Kidney (tissue), 14 donors: Measurements from ENCODE around the gene WDR73. TPM values are rescaled to one million over a fixed set of nuclear protein-coding genes. Genes with fewer than 3 reads are reported as not detected.

Experiments
- DNase-seq, 5 donors: peaks; one replicate each; pipeline ENCODE4 v3.0.0-alpha.2; 2013 to 2020
- FAIRE-seq: peaks from 2 replicates; lab custom pipeline; 2012; peaks lifted over from hg19 to GRCh38; lab: Jason Lieb, UNC
- H3K27ac ChIP-seq, 2 donors: one replicate each; pipeline ENCODE4 v1.7.0; 2013; ENCODE audit warnings: low read depth in 2 of 2, low read length in 2 of 2, inconsistent platforms in 1 of 2
- H3K27me3 ChIP-seq: one replicate; pipeline ENCODE4 v1.7.1; 2013; ENCODE audit warnings: low read length, inconsistent platforms; ENCODE audit not compliant: control insufficient read depth, insufficient read depth
- H3K36me3 ChIP-seq, 3 donors: one replicate each; pipeline versions ENCODE4 v1.7.0 to v1.7.1; 2013; ENCODE audit warnings: low read length in 3 of 3, control low read depth in 1 of 3, inconsistent platforms in 1 of 3; ENCODE audit not compliant: insufficient read depth in 3 of 3, control insufficient read depth in 2 of 3
- H3K4me1 ChIP-seq, 3 donors: one replicate each; pipeline versions ENCODE4 v1.7.0 to v1.7.1; 2013; ENCODE audit warnings: low read length in 3 of 3, inconsistent platforms in 1 of 3, low read depth in 1 of 3; ENCODE audit not compliant: control insufficient read depth in 2 of 3, insufficient read depth in 2 of 3
- H3K4me3 ChIP-seq, 3 donors: one replicate each; pipeline versions ENCODE4 v1.7.0 to v1.8.1; 2013; ENCODE audit warnings: low read length in 3 of 3, control low read depth in 1 of 3, inconsistent platforms in 1 of 3
- H3K9ac ChIP-seq, 3 donors: one replicate each; pipeline versions ENCODE4 v1.7.0 to v1.7.1; 2013; ENCODE audit warnings: low read length in 3 of 3, control low read depth in 1 of 3, inconsistent platforms in 1 of 3
- H3K9me3 ChIP-seq, 3 donors: one replicate each; pipeline versions ENCODE4 v1.7.0 to v1.7.1; 2013; ENCODE audit warnings: low read length in 3 of 3, control low read depth in 1 of 3, inconsistent platforms in 1 of 3; ENCODE audit not compliant: control insufficient read depth in 2 of 3, insufficient read depth in 1 of 3
- CTCF ChIP-seq: IDR thresholded peaks from 3 replicates; pipeline ENCODE4 v1.5.1; 2012; ENCODE audit warnings: mild to moderate bottlenecking, moderate library complexity, borderline replicate concordance; ENCODE audit not compliant: insufficient read depth; ENCODE audit errors: extremely low read depth
- intact Hi-C: fragments of 100-400 bp; cut with DNase I; formaldehyde crosslinking; loops from one replicate; pipeline ENCODE4 v1.11.1; 2022
- polyA plus RNA-seq: library from polyadenylated mRNA; stranded (reverse); fragments of 350-450 nt; fragmentation: Illumina TruSeq; extraction: RNeasy Lipid Tissue Mini Kit (QIAGEN cat#74804); gene quantifications from one replicate; pipeline ENCODE4 v1.2.3, GENCODE V29; 2014; ENCODE audit warnings: low read depth, low replicate concordance; ENCODE audit not compliant: insufficient read depth
- total RNA-seq: library from RNA; stranded (reverse); fragmentation: NEBNext Ultra II Directional; extraction: Animal tissue kit (Norgen Biotek cat#: 25700); gene quantifications from one replicate; pipeline ENCODE4 v1.2.1, GENCODE V29; 2021
- donor health status: control.
- donor health status: control.
- donor health status: control.
- donor health status: control.
- donor health status: control.
- donor health status: DM: yes; HTN: yes; CAD: no.
- donor health status: Normal renal cell carcinoma (clear cell type).

Gene WDR73
- total and polyA plus RNA-seq, 2 donors from 2014 or later: 26.2 to 39.2 TPM

GRCh38 chr15:84657748-84658079, 3.6 kb upstream of the WDR73 start:
- peaks cover 0 to 26% (median 11%) of the 10 kb centered on the region in 3 donors for H3K4me1 ChIP-seq
- FAIRE-seq: no peak
- TF ChIP-seq CTCF: no peak

GRCh38 chr15:84656972-84657371, 2.9 kb upstream of the WDR73 start:
- Histone ChIP-seq H3K9ac (no peak overlapping the region), H3K4me1 (peaks cover 0 to 32% (median 11%) of the 10 kb centered on the region in 3 donors), H3K4me3 (no peak overlapping the region), H3K27me3 (no peaks in the 10 kb centered on the region), H3K27ac (no peak overlapping the region), H3K36me3 (peaks cover 0 to 4% (median 2%) of the 10 kb centered on the region in 3 donors), H3K9me3 (no peaks in the 10 kb centered on the region)
- no peak for DNase-seq
- FAIRE-seq: no peak
- TF ChIP-seq CTCF: no peak
- intact Hi-C loops: no loop called here

More at GRCh38 chr15:84657748-84658079, 3.6 kb upstream of the WDR73 start:
- Histone ChIP-seq H3K27me3 (no peaks in the 10 kb centered on the region), H3K36me3 (no peaks in the 10 kb centered on the region), H3K4me3 (peak overlapping the region; percentile 26 to 61 (median 50)), H3K9me3 (no peaks in the 10 kb centered on the region), H3K27ac (peak overlapping the region; percentile 47 to 69), H3K9ac (peak overlapping the region in 2 of 3 donors; percentile 11 to 63)
- intact Hi-C loops: no loop called here
- no peak for DNase-seq

GRCh38 chr15:84654689-84655453, 788 bp upstream of the WDR73 start:
- TF ChIP-seq CTCF: peak; percentile 69
- intact Hi-C loops: no loop called here
- no peaks in the 10 kb centered on the region for H3K27me3 ChIP-seq
- H3K9me3 ChIP-seq: no peaks in the 10 kb centered on the region
- FAIRE-seq (no peak), DNase-seq (peak; percentile 81 to 89 (median 84))
- peak overlapping the region; percentile 79 to 97 (median 96) for H3K9ac ChIP-seq
- H3K4me1 ChIP-seq: peaks cover 0 to 35% (median 11%) of the 10 kb centered on the region in 3 donors
- peak overlapping the region; percentile 97 to 99 (median 99) for H3K4me3 ChIP-seq
- H3K36me3 ChIP-seq: peaks cover 4 to 13% (median 9%) of the 10 kb centered on the region in 3 donors
- peak overlapping the region; percentile 78 to 93 for H3K27ac ChIP-seq
